Lower leg skin (tissue), 3 donors: ENCODE measurements around the gene GPR39.

Source experiments
- CTCF ChIP-seq, 3 donors: fragments of 450-650 bp; IDR thresholded peaks; one replicate each; pipeline ENCODE4 v1.5.1; 2016; ENCODE audit warnings: antibody characterized with exemption in 3 of 3, mild to moderate bottlenecking in 3 of 3, moderate library complexity in 2 of 3
- POLR2A ChIP-seq, 2 donors: fragments of 450-650 bp; IDR thresholded peaks; one replicate each; pipeline ENCODE4 v1.6.1; 2016 to 2017; ENCODE audit warnings: antibody characterized with exemption in 2 of 2, mild to moderate bottlenecking in 1 of 2, moderate library complexity in 1 of 2

- TF ChIP-seq CTCF (IDR thresholded peaks at IDR 0.05) (no peak), POLR2A (IDR thresholded peaks at IDR 0.05) (no peak)
Measured at GRCh38 chr2:132659331-132659730, 242.7 kb downstream of the GPR39 start.
